K562 (cell line): ENCODE data around the gene NBPF6. TPM values are rescaled to one million over a fixed set of nuclear protein-coding genes. Genes with fewer than 3 reads are reported as not detected.

ENCODE experiments used
- ATAC-seq: fragments of 200-7000 bp; cut with Tn5 transposase; 3 replicates; pipeline ENCODE4 v1.9.1; 2020; ENCODE audit warnings: moderate library complexity
- BruUV-seq: library from RNA; stranded (reverse); fragments of 400-500 nt; replicated peaks from 2 replicates; lab custom pipeline; 2021; lab: Mats Ljungman, UMichigan
- CTCF ChIA-PET: fragments of 300-600 bp; formaldehyde crosslinking; extraction: SDS; loops from one replicate; lab custom pipeline; 2021; ENCODE audit warnings: low intra/inter-chr PET ratio; lab: Yijun Ruan, JAX
- POLR2A ChIA-PET: fragments of 300-600, 350-650 bp; sonication (Branson Sonifier 250); formaldehyde crosslinking; extraction: SDS; loops from one replicate; lab custom pipeline; 2021; ENCODE audit warnings: antibody characterized with exemption, inconsistent platforms; lab: Yijun Ruan, JAX
- DNase-seq, 4 experiments: peaks; one replicate each; pipeline versions ENCODE4 v3.0.0 to v3.0.0-alpha.2; 2011 to 2018; ENCODE audit warnings: low spot score in 3 of 4, mixed read lengths in 3 of 4; ENCODE audit errors: extremely low read depth in 1 of 4
- FAIRE-seq: peaks from 2 replicates; lab custom pipeline; 2011; peaks lifted over from hg19 to GRCh38; lab: Jason Lieb, UNC
- H2AFZ ChIP-seq: 2 replicates; pipeline ENCODE4 v1.6.0; 2011; ENCODE audit warnings: low read depth, low read length, control low read depth, inconsistent platforms
- H3K27ac ChIP-seq: fragments of 200-600 bp; 3 replicates; pipeline ENCODE4 v1.8.0; 2011; ENCODE audit warnings: low read depth, mild to moderate bottlenecking, control low read depth, inconsistent platforms, low read length, moderate library complexity, mixed read lengths; ENCODE audit errors: extremely low read depth
- H3K27me3 ChIP-seq, 2 experiments: fragments of 300-600 bp in 1 of 2; 2 replicates in 1 of 2; 3 replicates in 1 of 2; pipeline versions ENCODE4 v1.6.0 to v1.8.0; 2011; ENCODE audit warnings: inconsistent platforms in 2 of 2, low read length in 2 of 2, mild to moderate bottlenecking in 1 of 2, mixed read lengths in 1 of 2, moderate library complexity in 1 of 2; ENCODE audit not compliant: control insufficient read depth in 2 of 2, insufficient read depth in 2 of 2
- H3K36me3 ChIP-seq: fragments of 300-600 bp; 3 replicates; pipeline ENCODE4 v1.8.0; 2011; ENCODE audit warnings: mild to moderate bottlenecking, low read length, inconsistent platforms; ENCODE audit not compliant: control insufficient read depth, insufficient read depth
- H3K4me1 ChIP-seq, 2 experiments: fragments of 200-600 bp in 1 of 2; replicated peaks in 1 of 2; 2 replicates in 1 of 2; 3 replicates in 1 of 2; pipeline versions ENCODE4 v1.5.1 to v1.8.0; 2011; ENCODE audit warnings: inconsistent platforms in 2 of 2, low read length in 2 of 2, mild to moderate bottlenecking in 1 of 2, mixed read lengths in 1 of 2, moderate library complexity in 1 of 2; ENCODE audit not compliant: control insufficient read depth in 2 of 2, insufficient read depth in 2 of 2
- H3K4me2 ChIP-seq: 2 replicates; pipeline ENCODE4 v1.6.1; 2011; ENCODE audit warnings: low read length, control low read depth, inconsistent platforms, mixed read lengths; ENCODE audit not compliant: insufficient read depth
- H3K4me3 ChIP-seq: fragments of 200-600 bp; sonication (generic), shearing (Covaris generic); 2 replicates; pipeline ENCODE4 v1.5.1; 2016; ENCODE audit warnings: control low read depth, inconsistent platforms
- H3K79me2 ChIP-seq: fragments of 200-600 bp; 3 replicates; pipeline ENCODE4 v1.8.0; 2011; ENCODE audit warnings: low read length, inconsistent platforms; ENCODE audit not compliant: control insufficient read depth, insufficient read depth
- H3K9ac ChIP-seq, 2 experiments: 2 replicates each; pipeline versions ENCODE4 v1.6.0 to v1.6.1; 2011; ENCODE audit warnings: low read depth in 2 of 2, low read length in 2 of 2, control low read depth in 1 of 2, inconsistent platforms in 1 of 2, mild to moderate bottlenecking in 1 of 2, mixed read lengths in 1 of 2; ENCODE audit not compliant: insufficient read depth in 1 of 2
- H3K9me1 ChIP-seq: one replicate; pipeline ENCODE4 v1.6.0; 2011; ENCODE audit warnings: inconsistent platforms, mild to moderate bottlenecking, low read length, moderate library complexity; ENCODE audit not compliant: control insufficient read depth, insufficient read depth
- H3K9me3 ChIP-seq: replicated peaks from 2 replicates; pipeline ENCODE4 v1.5.1; 2011; ENCODE audit warnings: low read depth, low read length, inconsistent platforms; ENCODE audit not compliant: control insufficient read depth, insufficient read depth
- H4K20me1 ChIP-seq: replicated peaks from 2 replicates; pipeline ENCODE4 v1.6.1; 2011; ENCODE audit warnings: low read length, inconsistent platforms, mixed read lengths; ENCODE audit not compliant: control insufficient read depth, insufficient read depth
- BCL6 ChIP-seq: fragments of 250-450 bp; sonication (Bioruptor Pico); IDR thresholded peaks from 2 replicates; pipeline ENCODE4 v1.4.0; 2020
- CCAR2 ChIP-seq: fragments of 200-400 bp; formaldehyde crosslinking; IDR thresholded peaks from 2 replicates; pipeline ENCODE4 v1.6.1; 2017; ENCODE audit warnings: mild to moderate bottlenecking, low read depth, low read length
- FIP1L1 ChIP-seq: fragments of 200-400 bp; formaldehyde crosslinking; IDR thresholded peaks from 2 replicates; pipeline ENCODE4 v1.6.1; 2018; ENCODE audit warnings: mild to moderate bottlenecking, low read depth, low read length; ENCODE audit not compliant: poor library complexity, severe bottlenecking
- FOXP1 ChIP-seq: sonication (generic); formaldehyde crosslinking; IDR thresholded peaks from 2 replicates; pipeline ENCODE4 v1.8.0; 2022; ENCODE audit warnings: mild to moderate bottlenecking, missing genetic modification reagents
- GABPA ChIP-seq: fragments of 200-800 bp; sonication (Bioruptor generic); conservative IDR thresholded peaks from 2 replicates; pipeline ENCODE4 v1.6.1; 2016; ENCODE audit warnings: low read depth, missing genetic modification characterization, missing compliant biosample characterization
- MEIS2 ChIP-seq: fragments of 450-650 bp; IDR thresholded peaks from 2 replicates; pipeline ENCODE4 v1.6.1; 2014; ENCODE audit warnings: mild to moderate bottlenecking; ENCODE audit not compliant: partially characterized antibody
- NFXL1 ChIP-seq: fragments of 450-650 bp; formaldehyde crosslinking; IDR thresholded peaks from 2 replicates; pipeline ENCODE4 v1.4.0; 2021; ENCODE audit warnings: mild to moderate bottlenecking
- POLR2A ChIP-seq: fragments of 450-650 bp; conservative IDR thresholded peaks from 2 replicates; pipeline ENCODE4 v1.6.1; 2016
- PPARD ChIP-seq: fragments of 250-450 bp; sonication (Bioruptor Pico); IDR thresholded peaks from 2 replicates; pipeline ENCODE4 v1.8.0; 2022; ENCODE audit warnings: inconsistent platforms, mild to moderate bottlenecking, moderate library complexity
- RB1 ChIP-seq: fragments of 450-650 bp; IDR thresholded peaks from 2 replicates; pipeline ENCODE4 v1.6.1; 2017; ENCODE audit warnings: low read depth, mild to moderate bottlenecking
- RERE ChIP-seq: sonication (generic); formaldehyde crosslinking; IDR thresholded peaks from 2 replicates; pipeline ENCODE4 v1.8.0; 2023; ENCODE audit warnings: missing genetic modification reagents, mild to moderate bottlenecking, borderline replicate concordance
- SMAD3 ChIP-seq: fragments of 450-650 bp; formaldehyde crosslinking; conservative IDR thresholded peaks from 2 replicates; pipeline ENCODE4 v1.4.0; 2020; ENCODE audit warnings: mild to moderate bottlenecking
- SNAPC5 ChIP-seq: fragments of 250-450 bp; sonication (Bioruptor Pico); IDR thresholded peaks from 2 replicates; pipeline ENCODE4 v1.8.0; 2021; ENCODE audit warnings: moderate library complexity, mild to moderate bottlenecking, inconsistent platforms
- SP1 ChIP-seq: sonication (generic); formaldehyde crosslinking; IDR thresholded peaks from 2 replicates; pipeline ENCODE4 v1.8.1; 2022; ENCODE audit warnings: mild to moderate bottlenecking, missing genetic modification reagents
- TEAD2 ChIP-seq: fragments of 450-650 bp; IDR thresholded peaks from 2 replicates; pipeline ENCODE4 v1.6.1; 2016; ENCODE audit warnings: missing genetic modification characterization, control low read depth, missing compliant biosample characterization
- ZNF239 ChIP-seq: fragments of 250-450 bp; sonication (Bioruptor Pico); IDR thresholded peaks from 2 replicates; pipeline ENCODE4 v1.4.0; 2020; ENCODE audit warnings: mild to moderate bottlenecking
- ZNF780A ChIP-seq: fragments of 250-450 bp; sonication (Bioruptor Pico); IDR thresholded peaks from 2 replicates; pipeline ENCODE4 v1.5.0; 2021; ENCODE audit warnings: mild to moderate bottlenecking
- WGBS: fragments of 100-300 bp; shearing (Covaris generic); methylation state at CpG from one replicate; pipeline ENCODE4 v1.1.6; 2016; ENCODE audit warnings: low coverage, mixed read lengths; ENCODE audit not compliant: insufficient coverage; ENCODE audit errors: missing lambda C conversion rate; 5-methylcytosine and 5-hydroxymethylcytosine counted together
- in situ Hi-C: fragments of 300-500 bp; cut with MboI; formaldehyde crosslinking; loops from 4 replicates; pipeline ENCODE4 v1.15.0; 2018; ENCODE audit warnings: inconsistent platforms, mixed read lengths
- intact Hi-C: fragments of 100-400 bp; cut with micrococcal nuclease; formaldehyde crosslinking; loops from 2 replicates; pipeline ENCODE4 v1.14.2; 2022
- polyA plus RNA-seq, 8 experiments: library from polyadenylated mRNA; depleted of rRNA in 4 of 8; stranded (reverse) in 5 of 8; unstranded in 3 of 8; fragments of >200 nt; fragmentation: Nextera tagmentation in 2 of 8; fragmentation: Illumina TruSeq in 1 of 8; extraction: Ambion mirVana in 2 of 8; extraction: Trizol in 1 of 8; gene quantifications; 2 replicates each; pipeline versions ENCODE4 v1.2.1 to v1.2.3, GENCODE V29; 2011 to 2014; ENCODE audit warnings: inconsistent platforms in 1 of 8, missing spikeins in 1 of 8
- total RNA-seq, 7 experiments: library from RNA; depleted of rRNA in 6 of 7; stranded (reverse); fragments of >200 nt in 6 of 7; fragmentation: Illumina TruSeq in 2 of 7; extraction: Trizol in 2 of 7; gene quantifications; 2 replicates each; pipeline versions ENCODE4 v1.2.1 to v1.2.3, GENCODE V29; 2011 to 2021; ENCODE audit warnings: low replicate concordance in 1 of 7
- TF ChIP-seq, protein P1 (sequence below): fragments of 250-450 bp; sonication (Bioruptor Pico); IDR thresholded peaks from 2 replicates; pipeline ENCODE4 v1.5.1; 2021; ENCODE audit warnings: mild to moderate bottlenecking

The NBPF6 gene
- total and polyA plus RNA-seq, 9 of the 15 experiments (the other 6 are each of a cell fraction or from before 2014, with no cell fraction given): 2.7 to 10.0 (median 6.0) TPM

- no TSS peak for BruUV-seq
- Histone ChIP-seq H3K9ac (no peak overlapping the region), H3K4me2 (no peak overlapping the region), H3K27ac (no peak overlapping the region), H3K36me3 (no peaks in the 10 kb centered on the region), H3K4me1 (no peaks in the 10 kb centered on the region), H4K20me1 (no peaks in the 10 kb centered on the region), H2AFZ (no peak overlapping the region), H3K9me3 (no peaks in the 10 kb centered on the region), H3K4me3 (no peak overlapping the region), H3K27me3 (no peaks in the 10 kb centered on the region), H3K79me2 (no peaks in the 10 kb centered on the region), H3K9me1 (no peaks in the 10 kb centered on the region)
- ChIA-PET CTCF (no interaction called here), POLR2A (interaction anchor here (0.6 to 0.8 kb wide), 2 partner anchors 29 to 86 kb away, joined by 3 read pairs; no protein-coding TSS in a partner anchor)
- FAIRE-seq (no peak), DNase-seq (no peak), ATAC-seq (no peak)
- in situ Hi-C loops (no loop called here), intact Hi-C loops (no loop called here)
- 0% methylated on average over 1 of the region's 1 CpG for WGBS
- TF ChIP-seq GABPA (tag) (no peak), ZNF780A (no peak), RB1 (no peak), TEAD2 (tag) (no peak), PPARD (no peak), ZNF239 (CRISPR knock-in tag) (no peak), POLR2A (no peak), FOXP1 (no peak), CCAR2 (no peak), SMAD3 (CRISPR knock-in tag) (no peak), SP1 (no peak), NFXL1 (CRISPR knock-in tag) (no peak), MEIS2 (no peak), RERE (CRISPR knock-in tag) (no peak), SNAPC5 (CRISPR knock-in tag) (no peak), FIP1L1 (no peak), BCL6 (CRISPR knock-in tag) (no peak)
- TF ChIP-seq, protein P1, sequence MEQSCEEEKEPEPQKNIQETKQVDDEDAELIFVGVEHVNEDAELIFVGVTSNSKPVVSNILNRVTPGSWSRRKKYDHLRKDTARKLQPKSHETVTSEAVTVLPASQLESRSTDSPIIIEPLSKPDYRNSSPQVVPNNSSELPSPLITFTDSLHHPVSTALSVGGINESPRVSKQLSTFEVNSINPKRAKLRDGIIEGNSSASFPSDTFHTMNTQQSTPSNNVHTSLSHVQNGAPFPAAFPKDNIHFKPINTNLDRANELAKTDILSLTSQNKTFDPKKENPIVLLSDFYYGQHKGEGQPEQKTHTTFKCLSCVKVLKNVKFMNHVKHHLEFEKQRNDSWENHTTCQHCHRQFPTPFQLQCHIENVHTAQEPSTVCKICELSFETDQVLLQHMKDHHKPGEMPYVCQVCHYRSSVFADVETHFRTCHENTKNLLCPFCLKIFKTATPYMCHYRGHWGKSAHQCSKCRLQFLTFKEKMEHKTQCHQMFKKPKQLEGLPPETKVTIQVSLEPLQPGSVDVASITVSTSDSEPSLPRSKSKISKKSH (CRISPR knock-in tag): no peak
Measured at GRCh38 chr1:108482708-108483107, 32.6 kb downstream of the NBPF6 start.
